Fibroblast of the aortic adventitia (primary cell): Measurements from ENCODE around the gene GPC6. TPM values are rescaled to one million over a fixed set of nuclear protein-coding genes. Genes with fewer than 3 reads are reported as not detected.

ENCODE experiments used
- DNase-seq: peaks from one replicate; pipeline ENCODE4 v3.0.0-alpha.2; 2010; ENCODE audit warnings: low read depth
- H3K4me3 ChIP-seq: 2 replicates; pipeline ENCODE4 v1.5.1; 2011; ENCODE audit warnings: low read depth, mild to moderate bottlenecking, control low read depth, low read length, moderate library complexity
- CTCF ChIP-seq: IDR thresholded peaks from 2 replicates; pipeline ENCODE4 v1.5.1; 2011; ENCODE audit warnings: mild to moderate bottlenecking, low read length, control low read depth, inconsistent platforms; ENCODE audit not compliant: insufficient read depth
- small RNA-seq: library from RNA; depleted of rRNA; stranded (forward); fragments of <200 nt; gene quantifications from one replicate; pipeline ENCODE3, GENCODE V24; 2012
- total RNA-seq: library from RNA; depleted of rRNA; stranded (reverse); fragments of >200 nt; gene quantifications from 2 replicates; pipeline ENCODE4 v1.2.3, GENCODE V29; 2012; ENCODE audit warnings: low replicate concordance

The GPC6 gene
- total RNA-seq, 1 donor: 92.6 TPM

- no peak for DNase-seq
- TF ChIP-seq CTCF: no peak
- no peak overlapping the region for H3K4me3 ChIP-seq
Observed at GRCh38 chr13:94454334-94454733, 1227.7 kb downstream of the GPC6 start.

GRCh38 chr13:94454906-94455305, 1228.3 kb downstream of the GPC6 start:
- DNase-seq: no peak
- no peak overlapping the region for H3K4me3 ChIP-seq
- TF ChIP-seq CTCF: no peak

GRCh38 chr13:94455414-94455813, 1228.8 kb downstream of the GPC6 start:
- no peak for TF ChIP-seq CTCF

More at GRCh38 chr13:94455414-94455813, 1228.8 kb downstream of the GPC6 start:
- H3K4me3 ChIP-seq: no peak overlapping the region
- no peak for DNase-seq

Small RNA genes lying within 50 kb of the gene (small RNA-seq; reads per million reads assigned to genes)
- gene RNA5SP35: not detected
